Psoas muscle (tissue), 8 donors: ENCODE data around the gene VCP. TPM values are rescaled to one million over a fixed set of nuclear protein-coding genes. Genes with fewer than 3 reads are reported as not detected.

ENCODE experiments used
- ATAC-seq, 4 donors: fragments of 200-7000 bp; cut with Tn5 transposase; one replicate each; pipeline ENCODE4 v1.9.1; 2020; ENCODE audit warnings: moderate library complexity in 3 of 4, mild to moderate bottlenecking in 2 of 4
- DNase-seq, 2 donors: peaks; one replicate each; pipeline ENCODE4 v3.0.0-alpha.2; 2020
- H3K27ac ChIP-seq: fragments of 200-600 bp; one replicate; pipeline ENCODE4 v1.8.0; 2022
- H3K27me3 ChIP-seq, 3 donors: fragments of 200-600 bp in 1 of 3; one replicate each; pipeline versions ENCODE4 v1.6.1 to v1.8.0; 2013 to 2022; ENCODE audit warnings: low read length in 2 of 3, mild to moderate bottlenecking in 2 of 3, moderate library complexity in 1 of 3; ENCODE audit not compliant: insufficient read depth in 3 of 3
- H3K36me3 ChIP-seq, 2 donors: fragments of 200-600 bp in 1 of 2; one replicate each; pipeline versions ENCODE4 v1.6.1 to v1.8.0; 2013 to 2022; ENCODE audit warnings: low read depth in 1 of 2, mild to moderate bottlenecking in 1 of 2, moderate library complexity in 1 of 2; ENCODE audit not compliant: insufficient read depth in 1 of 2
- H3K4me1 ChIP-seq: fragments of 200-600 bp; one replicate; pipeline ENCODE4 v1.8.0; 2022
- H3K4me3 ChIP-seq: fragments of 200-600 bp; one replicate; pipeline ENCODE4 v1.8.0; 2022; ENCODE audit warnings: mild to moderate bottlenecking
- H3K9me3 ChIP-seq: fragments of 200-600 bp; one replicate; pipeline ENCODE4 v1.8.0; 2022
- whole genome bisulfite sequencing, 3 donors: extraction: QIAGEN DNeasy Blood & Tissue Kit; methylation state at CpG; one replicate each; pipeline versions ENCODE4 v1.1.6 to v1.1.7; 2013; 5-methylcytosine and 5-hydroxymethylcytosine counted together
- intact Hi-C, 2 donors: fragments of 100-400 bp; cut with DNase I; formaldehyde crosslinking; loops; one replicate each; pipeline versions ENCODE4 v1.11.0 to v1.14.2; 2022
- polyA plus RNA-seq, 3 donors: library from polyadenylated mRNA; stranded (reverse); fragments of 200-250 nt; gene quantifications; one replicate each; pipeline ENCODE4 v1.2.3, GENCODE V29; 2013
- total RNA-seq, 4 donors: library from RNA; stranded (reverse); fragmentation: NEBNext Ultra II Directional in 2 of 4; extraction: Animal tissue kit (Norgen Biotek cat#: 25700) in 2 of 4; gene quantifications; one replicate each; pipeline versions ENCODE4 v1.2.1 to v1.2.4, GENCODE V29; 2021 to 2023
- TF ChIP-seq, protein P1 (sequence below): fragments of 200-600 bp; IDR thresholded peaks from one replicate; pipeline ENCODE4 v1.8.0; 2022; ENCODE audit warnings: antibody characterized with exemption
- donor health status: healthy with polysubstance abuse.
- donor health status: DM: no; HTN: no; CAD: no; lungs with moderate emphysema.
- donor health status: Bipolar disorder and iron deficiency.
- donor health status: healthy.
- donor health status: DM: yes; HTN: yes; CAD: no.
- donor health status: DM: no; HTN: no; CAD: no.
- donor health status: DM: no; HTN: no; CAD: no.
- donor health status: DM: yes; HTN: yes; CAD: no.

VCP gene
- total and polyA plus RNA-seq, 7 donors = 237 to 491 (median 384) TPM

DNA sequence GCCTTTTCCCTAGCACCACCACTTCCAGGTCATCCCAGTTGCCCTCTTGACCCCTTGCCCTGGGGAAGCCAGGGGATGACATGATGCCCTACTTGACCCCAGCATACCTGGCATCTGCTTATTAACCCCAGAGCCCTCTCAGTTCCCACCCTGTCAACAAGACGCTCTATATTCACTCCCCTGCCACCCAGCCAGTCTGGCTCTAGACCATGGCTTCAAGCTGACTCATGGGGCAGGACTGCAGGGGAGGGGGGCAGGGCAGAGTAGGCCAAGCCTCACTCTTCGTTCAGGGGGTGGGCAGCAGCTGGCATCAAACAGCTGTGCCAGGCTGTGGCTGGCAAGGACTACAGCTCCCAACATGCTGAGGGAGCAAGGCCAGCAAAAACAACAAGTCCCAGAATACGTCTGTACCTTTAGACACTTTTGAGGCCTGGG is 37.9 kb upstream of the VCP start:
- Histone ChIP-seq H3K27me3 (no peaks in the 10 kb centered on the region), H3K4me3 (peak overlapping the region; percentile 89), H3K27ac (peak overlapping the region; percentile 98), H3K4me1 (peaks cover 24% of the 10 kb centered on the region), H3K36me3 (peaks cover 0 to 34% of the 10 kb centered on the region in 2 donors), H3K9me3 (no peaks in the 10 kb centered on the region)
- WGBS, 3 donors = 22 to 32% (median 24%) methylated on average over 3 of the region's 3 CpGs
- TF ChIP-seq, protein P1, sequence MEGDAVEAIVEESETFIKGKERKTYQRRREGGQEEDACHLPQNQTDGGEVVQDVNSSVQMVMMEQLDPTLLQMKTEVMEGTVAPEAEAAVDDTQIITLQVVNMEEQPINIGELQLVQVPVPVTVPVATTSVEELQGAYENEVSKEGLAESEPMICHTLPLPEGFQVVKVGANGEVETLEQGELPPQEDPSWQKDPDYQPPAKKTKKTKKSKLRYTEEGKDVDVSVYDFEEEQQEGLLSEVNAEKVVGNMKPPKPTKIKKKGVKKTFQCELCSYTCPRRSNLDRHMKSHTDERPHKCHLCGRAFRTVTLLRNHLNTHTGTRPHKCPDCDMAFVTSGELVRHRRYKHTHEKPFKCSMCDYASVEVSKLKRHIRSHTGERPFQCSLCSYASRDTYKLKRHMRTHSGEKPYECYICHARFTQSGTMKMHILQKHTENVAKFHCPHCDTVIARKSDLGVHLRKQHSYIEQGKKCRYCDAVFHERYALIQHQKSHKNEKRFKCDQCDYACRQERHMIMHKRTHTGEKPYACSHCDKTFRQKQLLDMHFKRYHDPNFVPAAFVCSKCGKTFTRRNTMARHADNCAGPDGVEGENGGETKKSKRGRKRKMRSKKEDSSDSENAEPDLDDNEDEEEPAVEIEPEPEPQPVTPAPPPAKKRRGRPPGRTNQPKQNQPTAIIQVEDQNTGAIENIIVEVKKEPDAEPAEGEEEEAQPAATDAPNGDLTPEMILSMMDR = no peak
- peak; percentile 57 to 72 for DNase-seq
- ATAC-seq = peak; percentile 25 to 55 (median 40)
- intact Hi-C loops = loop anchor here (10.0 kb wide), 2 partner anchors 264 to 274 kb away; no protein-coding TSS in a partner anchor

GRCh38 chr9:35108946-35109575 is 36.6 kb upstream of the VCP start:
- TF ChIP-seq, protein P1 = no peak
- Histone ChIP-seq H3K9me3 (no peaks in the 10 kb centered on the region), H3K36me3 (peaks cover 0 to 45% of the 10 kb centered on the region in 2 donors), H3K4me3 (no peak overlapping the region), H3K4me1 (peaks cover 20% of the 10 kb centered on the region), H3K27me3 (no peaks in the 10 kb centered on the region), H3K27ac (no peak overlapping the region)
- WGBS, 3 donors = 70 to 85% (median 70%) methylated on average over 7 to 8 of the region's 8 CpGs
- DNase-seq = no peak
- intact Hi-C loops = no loop called here
- no peak for ATAC-seq

DNA sequence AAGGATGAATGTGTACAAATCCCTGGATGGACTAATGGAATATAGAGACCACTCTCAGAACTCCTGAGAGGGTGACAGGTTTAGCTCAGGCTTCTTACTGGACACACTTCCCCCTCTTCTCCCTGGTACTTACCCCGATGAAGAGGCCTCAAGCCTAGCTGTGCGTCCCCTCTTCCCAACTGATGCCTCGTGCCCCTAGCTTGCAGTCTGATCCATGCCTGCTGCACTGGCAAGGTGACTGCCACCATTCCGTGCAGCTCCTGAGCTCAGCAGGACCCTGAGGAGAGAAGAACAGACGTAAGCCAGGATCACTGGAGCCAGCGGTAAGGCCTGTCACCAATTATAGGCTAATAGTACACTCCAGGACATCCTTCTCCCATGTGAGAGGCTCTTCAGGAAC is 36.0 kb upstream of the VCP start:
- WGBS, 3 donors = 87 to 93% (median 93%) methylated on average over 6 of the region's 6 CpGs
- ATAC-seq (no peak), DNase-seq (no peak)
- H3K4me3 ChIP-seq = no peak overlapping the region
- intact Hi-C loops = no loop called here
- H3K9me3 ChIP-seq = no peaks in the 10 kb centered on the region
- no peak overlapping the region for H3K27ac ChIP-seq
- peaks cover 21% of the 10 kb centered on the region for H3K4me1 ChIP-seq
- TF ChIP-seq, protein P1 = no peak
- H3K27me3 ChIP-seq = no peaks in the 10 kb centered on the region
- peaks cover 0 to 45% of the 10 kb centered on the region in 2 donors for H3K36me3 ChIP-seq

DNA sequence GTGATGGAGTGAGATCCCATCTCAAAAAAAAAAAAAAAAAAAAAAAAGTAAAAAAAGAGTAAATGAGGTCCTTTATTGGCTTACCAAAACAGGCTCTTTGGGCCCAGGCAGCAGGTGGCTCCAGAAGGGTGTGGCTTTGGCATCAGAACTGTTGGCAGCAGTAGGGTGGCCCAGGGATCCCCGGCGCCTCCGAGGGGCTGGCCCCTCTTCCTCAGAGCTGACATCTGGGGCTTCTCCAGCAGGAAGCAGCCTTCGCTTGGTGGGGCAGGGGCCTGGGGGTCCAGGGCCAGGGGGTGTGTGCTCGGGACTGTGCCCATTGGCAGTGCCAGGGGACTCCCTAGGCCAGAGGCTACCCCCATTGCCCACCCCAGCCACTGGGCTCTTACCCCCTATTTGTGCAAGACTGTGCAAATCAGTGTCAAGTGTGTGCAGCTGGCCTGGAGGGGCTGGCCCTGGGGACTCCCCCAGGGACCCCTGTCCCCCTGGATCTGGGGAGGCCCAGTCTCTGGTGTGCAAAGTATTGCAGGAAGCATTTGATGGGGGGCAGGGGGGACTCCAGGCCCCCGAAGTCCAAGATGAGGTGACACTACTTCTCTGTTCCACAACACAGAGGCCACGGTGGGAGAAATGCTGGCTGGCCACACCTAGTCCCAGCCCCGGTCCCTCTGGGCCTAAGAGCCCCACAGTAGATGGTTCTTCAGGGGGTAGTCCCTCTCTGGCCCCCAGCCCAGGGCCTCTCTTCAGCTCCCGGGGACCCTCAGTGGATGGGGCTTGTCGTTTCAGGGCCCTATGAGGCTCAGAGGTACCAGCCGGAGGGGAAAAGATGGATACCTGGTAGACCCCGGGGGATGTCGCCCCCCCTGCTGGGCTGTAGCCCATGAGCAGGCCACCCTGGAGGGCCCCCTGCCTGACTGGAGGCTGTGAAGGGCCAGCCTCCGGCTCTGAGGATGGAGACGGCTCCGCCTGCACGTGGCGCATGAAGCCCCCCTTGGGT is 35.2 kb upstream of the VCP start:
- Histone ChIP-seq H3K27me3 (no peaks in the 10 kb centered on the region), H3K4me1 (peaks cover 24% of the 10 kb centered on the region), H3K27ac (no peak overlapping the region), H3K36me3 (peaks cover 0 to 45% of the 10 kb centered on the region in 2 donors), H3K9me3 (no peaks in the 10 kb centered on the region), H3K4me3 (no peak overlapping the region)
- WGBS, 3 donors = 66 to 72% (median 67%) methylated on average over 18 of the region's 18 CpGs
- DNase-seq (no peak), ATAC-seq (no peak)
- intact Hi-C loops = no loop called here
- TF ChIP-seq, protein P1 = no peak
